Measurements from ENCODE around the gene UBE2L3. TPM values are rescaled to one million over a fixed set of nuclear protein-coding genes. Genes with fewer than 3 reads are reported as not detected.

The UBE2L3 gene
- total and polyA plus RNA-seq, 2 of the 13 experiments (the other 11 are each of a cell fraction or from before 2014, with no cell fraction given), result 30.2 to 58.1 TPM

- ChIA-PET CTCF (ENCODE audit: low intra/inter-chr PET ratio, low total read pairs) (no interaction called here), POLR2A (interaction anchor here (1.5 to 3.3 kb wide), 3 partner anchors 11 to 13 kb away, joined by 4 to 17 read pairs (median 10); partner anchors contain the start of genes PPIL2 and SDF2L1)
- Histone ChIP-seq H3K79me2 (ENCODE audit: insufficient read depth, low read length) (no peaks in the 10 kb centered on the region), H3K4me3 (replicated peaks in 1 of 3; ENCODE audit: insufficient read depth in 1 of 3, low read depth in 2 of 3, low read length in 3 of 3) (peak overlapping the region; percentile 64 to 86 (median 77)), H3K9me3 (ENCODE audit: low read length) (no peaks in the 10 kb centered on the region), H3K9ac (ENCODE audit: insufficient read depth, low read depth, low read length) (peak overlapping the region; percentile 73), H4K20me1 (ENCODE audit: insufficient read depth, low read length) (no peaks in the 10 kb centered on the region), H3K36me3 (replicated peaks in 1 of 2; ENCODE audit: control insufficient read depth in 1 of 2, insufficient read depth in 2 of 2, low read length in 2 of 2) (peaks cover 2 to 16% of the 10 kb centered on the region in 2 experiments; a peak in 4 of 5 replicates), H3K27ac (ENCODE audit: extremely low read length, insufficient read depth, low read length) (peak overlapping the region; percentile 77), H2AFZ (ENCODE audit: low read length) (no peak overlapping the region), H3K27me3 (ENCODE audit: control insufficient read depth in 1 of 2, insufficient read depth in 2 of 2, low read length in 2 of 2) (no peaks in the 10 kb centered on the region; a peak in 1 of 5 replicates), H3K4me1 (ENCODE audit: insufficient read depth, low read length) (peaks cover 33% of the 10 kb centered on the region), H3K4me2 (ENCODE audit: low read depth, low read length) (peak overlapping the region; percentile 93)
- BruUV-seq (replicated peaks), result TSS peak; percentile 49
- DNase-seq (ENCODE audit: low spot score) (no peak), FAIRE-seq (no peak), ATAC-seq (no peak)
- intact Hi-C loops (cut with micrococcal nuclease; ENCODE audit: unreplicated experiment) (no loop called here), in situ Hi-C loops (cut with HindIII; ENCODE audit: extremely low pct_ligation_motif_present, low pct_unique_long_range_greater_than_20kb) (no loop called here)
- WGBS (ENCODE audit: low lambda C conversion rate), result 29% methylated on average over 10 of the region's 40 CpGs
- TF ChIP-seq RBFOX2 (IDR thresholded peaks at IDR 0.05; ENCODE audit: low read depth, low read length) (no peak), ZNF572 (CRISPR knock-in tag; IDR thresholded peaks at IDR 0.05) (no peak), MYC (CRISPR knock-in tag; IDR thresholded peaks at IDR 0.05; ENCODE audit: borderline replicate concordance) (0 out of 2 replicates have a peak, but pooled peaks have one; percentile 14), AGO2 (optimal IDR thresholded peaks at IDR 0.05; ENCODE audit: low read depth, low read length) (peak; percentile 40), SRSF9 (IDR thresholded peaks at IDR 0.05; ENCODE audit: borderline replicate concordance, insufficient read depth, low read depth, low read length, poor library complexity, severe bottlenecking) (no peak), TAF1 (CRISPR knock-in tag; IDR thresholded peaks at IDR 0.05) (0 out of 2 replicates have a peak, but pooled peaks have one; percentile 15), NFE2L1 (CRISPR knock-in tag; IDR thresholded peaks at IDR 0.05; ENCODE audit: borderline replicate concordance) (no peak), ARID5B (CRISPR knock-in tag; IDR thresholded peaks at IDR 0.05) (no peak), FOSL2 (CRISPR knock-in tag; IDR thresholded peaks at IDR 0.05) (no peak), IRF9 (CRISPR knock-in tag; IDR thresholded peaks at IDR 0.05; ENCODE audit: borderline replicate concordance) (peak; percentile 6; the same call in 1 of the 2 replicates), ZFP36 (IDR thresholded peaks at IDR 0.05; ENCODE audit: borderline replicate concordance, low read depth, low read length, partially characterized antibody) (no peak), SRSF1 (optimal IDR thresholded peaks at IDR 0.05; ENCODE audit: low read depth, low read length) (peak; percentile 14), ATF5 (CRISPR knock-in tag; IDR thresholded peaks at IDR 0.05; ENCODE audit: low read depth) (no peak), ZNF30 (CRISPR knock-in tag; IDR thresholded peaks at IDR 0.05) (no peak), NR2C2 (CRISPR knock-in tag; IDR thresholded peaks at IDR 0.05; ENCODE audit: borderline replicate concordance) (0 out of 2 replicates have a peak, but pooled peaks have one; percentile 22), ZNF605 (CRISPR knock-in tag; IDR thresholded peaks at IDR 0.05) (peak; percentile 15; the same call in 1 of the 2 replicates)
Observed at GRCh38 chr22:21652547-21653545, 85.3 kb downstream of the UBE2L3 start.
